Measurements from ENCODE around the gene CASK. TPM values are rescaled to one million over a fixed set of nuclear protein-coding genes. Genes with fewer than 3 reads are reported as not detected.
A peak's percentile ranks its signal among the peaks of the same experiment; 100 is the strongest.
"Not testable (repeated sequence)": the region's sequence is repeated elsewhere in the genome, so short reads cannot be mapped to it uniquely, and the experiment has no call there.

The CASK gene
- total RNA-seq, 2 donors from 2014 or later = 44.3 to 46.1 TPM

DNA sequence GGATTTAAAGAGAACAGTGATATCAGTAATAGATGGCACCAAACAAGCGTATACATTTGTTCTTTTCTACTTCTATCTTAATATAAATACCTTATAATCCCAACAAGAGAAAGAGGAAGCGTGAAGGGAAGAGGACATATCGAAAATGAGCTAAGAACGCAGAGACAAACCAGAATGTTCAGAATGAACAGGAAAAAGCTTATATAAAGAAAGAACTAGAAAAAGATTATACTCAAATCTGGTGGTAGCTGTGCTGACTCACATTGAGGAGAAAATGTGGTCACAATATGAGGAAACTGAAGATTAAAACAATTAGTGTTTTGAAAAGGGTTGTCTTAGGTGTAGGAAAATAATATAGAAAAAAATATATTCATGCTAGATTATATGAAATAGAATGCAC is 236.6 kb downstream of the CASK start:
- TF ChIP-seq, protein P1, sequence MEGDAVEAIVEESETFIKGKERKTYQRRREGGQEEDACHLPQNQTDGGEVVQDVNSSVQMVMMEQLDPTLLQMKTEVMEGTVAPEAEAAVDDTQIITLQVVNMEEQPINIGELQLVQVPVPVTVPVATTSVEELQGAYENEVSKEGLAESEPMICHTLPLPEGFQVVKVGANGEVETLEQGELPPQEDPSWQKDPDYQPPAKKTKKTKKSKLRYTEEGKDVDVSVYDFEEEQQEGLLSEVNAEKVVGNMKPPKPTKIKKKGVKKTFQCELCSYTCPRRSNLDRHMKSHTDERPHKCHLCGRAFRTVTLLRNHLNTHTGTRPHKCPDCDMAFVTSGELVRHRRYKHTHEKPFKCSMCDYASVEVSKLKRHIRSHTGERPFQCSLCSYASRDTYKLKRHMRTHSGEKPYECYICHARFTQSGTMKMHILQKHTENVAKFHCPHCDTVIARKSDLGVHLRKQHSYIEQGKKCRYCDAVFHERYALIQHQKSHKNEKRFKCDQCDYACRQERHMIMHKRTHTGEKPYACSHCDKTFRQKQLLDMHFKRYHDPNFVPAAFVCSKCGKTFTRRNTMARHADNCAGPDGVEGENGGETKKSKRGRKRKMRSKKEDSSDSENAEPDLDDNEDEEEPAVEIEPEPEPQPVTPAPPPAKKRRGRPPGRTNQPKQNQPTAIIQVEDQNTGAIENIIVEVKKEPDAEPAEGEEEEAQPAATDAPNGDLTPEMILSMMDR (IDR thresholded peaks at IDR 0.05) = no peak
- no peak for DNase-seq (ENCODE audit: low spot score)
- H3K4me3 ChIP-seq = no peak overlapping the region
- H3K9me3 ChIP-seq = no peaks in the 10 kb centered on the region
- H3K4me1 ChIP-seq (ENCODE audit: control insufficient read depth in 1 of 2, low read depth in 2 of 2) = peaks cover 0 to 25% of the 10 kb centered on the region in 2 donors
- H3K27me3 ChIP-seq (replicated peaks; ENCODE audit: insufficient read depth) = no peaks in the 10 kb centered on the region
- ATAC-seq (ENCODE audit: insufficient number of reproducible peaks, low FRiP score, low read depth) = no peak
- H3K27ac ChIP-seq = no peak overlapping the region
- no peaks in the 10 kb centered on the region for H3K36me3 ChIP-seq

DNA sequence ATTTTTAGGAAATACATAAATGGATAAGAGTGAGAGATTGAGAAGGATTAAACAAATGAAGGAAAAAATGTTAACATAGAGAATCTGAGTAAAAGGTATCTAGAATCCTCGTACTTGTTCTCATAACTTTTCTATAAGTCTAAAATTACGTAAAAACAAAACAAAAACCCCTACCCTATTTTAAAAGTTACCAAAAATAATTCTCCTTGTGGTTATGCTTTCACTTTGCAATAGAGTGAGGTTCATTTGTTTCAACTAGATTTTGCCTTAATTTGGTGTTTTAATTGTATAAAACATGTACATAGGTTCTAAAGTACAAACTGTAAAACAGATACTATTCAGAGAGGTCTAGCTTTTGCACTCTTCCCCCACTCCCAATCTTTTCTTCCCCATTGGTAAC is 238.4 kb downstream of the CASK start:
- DNase-seq (ENCODE audit: low spot score) = no peak
- TF ChIP-seq, protein P1 (IDR thresholded peaks at IDR 0.05) = no peak
- no peak for ATAC-seq (ENCODE audit: insufficient number of reproducible peaks, low FRiP score, low read depth)
- Histone ChIP-seq H3K36me3 (no peaks in the 10 kb centered on the region), H3K27me3 (replicated peaks; ENCODE audit: insufficient read depth) (no peaks in the 10 kb centered on the region), H3K9me3 (no peaks in the 10 kb centered on the region), H3K4me3 (no peak overlapping the region), H3K27ac (no peak overlapping the region), H3K4me1 (ENCODE audit: control insufficient read depth in 1 of 2, low read depth in 2 of 2) (peaks cover 0 to 14% of the 10 kb centered on the region in 2 donors)

DNA sequence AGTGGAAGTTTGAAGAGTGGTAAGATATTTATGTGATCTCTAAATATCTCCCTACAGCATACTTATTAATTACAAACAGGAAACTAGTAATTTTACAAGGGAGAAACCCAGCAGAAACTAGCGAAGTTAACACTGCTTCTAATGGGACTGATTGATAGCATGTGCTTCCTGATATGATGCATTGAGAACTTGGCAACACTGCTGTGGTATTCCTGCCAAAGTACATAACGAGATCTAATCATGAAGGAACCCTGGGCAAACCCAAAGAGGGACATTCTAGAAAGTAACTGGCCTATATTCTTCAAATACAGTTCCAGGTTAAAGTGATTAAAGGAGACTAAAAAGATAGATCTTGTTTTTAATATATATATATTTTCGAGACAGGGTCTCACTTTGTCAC is 239.2 kb downstream of the CASK start:
- no peak for ATAC-seq (ENCODE audit: insufficient number of reproducible peaks, low FRiP score, low read depth)
- Histone ChIP-seq H3K4me1 (ENCODE audit: control insufficient read depth in 1 of 2, low read depth in 2 of 2) (peaks cover 0 to 11% of the 10 kb centered on the region in 2 donors), H3K27me3 (replicated peaks; ENCODE audit: insufficient read depth) (no peaks in the 10 kb centered on the region), H3K9me3 (no peaks in the 10 kb centered on the region), H3K27ac (no peak overlapping the region), H3K36me3 (no peaks in the 10 kb centered on the region), H3K4me3 (no peak overlapping the region)
- peak; percentile 3 for DNase-seq (ENCODE audit: low spot score)
- TF ChIP-seq, protein P1 (IDR thresholded peaks at IDR 0.05) = no peak

DNA sequence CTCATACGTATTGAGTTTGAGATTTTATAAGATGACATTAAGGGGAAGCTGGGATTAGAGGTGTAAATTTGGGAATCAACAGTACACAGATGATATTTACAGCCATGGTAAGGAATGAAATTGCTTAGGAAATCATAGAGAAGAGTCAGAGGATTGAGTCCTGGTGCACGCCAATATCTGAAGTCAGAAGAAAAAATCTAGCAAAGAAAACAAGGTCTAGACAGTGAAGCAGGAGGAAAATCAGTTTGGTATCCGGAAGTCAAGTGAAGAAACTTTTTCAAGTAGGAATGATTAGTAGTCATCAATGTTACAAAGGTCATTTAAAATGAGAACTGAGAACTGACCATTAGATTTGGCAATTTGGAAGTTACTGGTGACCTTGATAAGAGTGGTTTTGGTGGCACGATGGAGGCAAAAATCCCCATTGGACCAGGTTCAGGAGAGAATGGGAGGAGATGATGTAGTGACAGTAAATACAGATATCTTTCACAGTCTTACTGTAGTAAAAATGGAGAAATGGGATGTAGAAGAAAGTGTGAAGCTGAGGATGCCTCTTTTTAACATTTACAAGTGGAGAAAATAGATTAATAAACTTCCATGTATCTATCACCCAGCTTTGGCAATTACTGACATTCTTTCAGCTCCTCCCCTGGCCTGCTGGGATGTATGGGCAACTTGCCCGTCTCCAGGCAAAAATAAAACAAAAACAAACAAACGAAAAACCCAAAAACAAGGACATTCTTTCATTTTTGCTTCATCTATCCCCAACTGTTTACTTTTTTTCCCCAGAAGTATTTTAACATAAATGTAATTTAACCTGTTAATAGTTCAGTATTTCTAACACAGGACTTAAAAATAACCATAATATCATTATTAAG is 245.9 kb downstream of the CASK start:
- no peak for ATAC-seq (ENCODE audit: insufficient number of reproducible peaks, low FRiP score, low read depth)
- H3K27ac ChIP-seq = peak overlapping the region in 1 of 2 donors; percentile 7
- H3K4me3 ChIP-seq = no peak overlapping the region
- H3K4me1 ChIP-seq (ENCODE audit: control insufficient read depth in 1 of 2, low read depth in 2 of 2) = peaks cover 0 to 12% of the 10 kb centered on the region in 2 donors
- H3K36me3 ChIP-seq = no peaks in the 10 kb centered on the region
- H3K9me3 ChIP-seq = no peaks in the 10 kb centered on the region
- TF ChIP-seq, protein P1 (IDR thresholded peaks at IDR 0.05) = no peak
- no peaks in the 10 kb centered on the region for H3K27me3 ChIP-seq (replicated peaks; ENCODE audit: insufficient read depth)
- DNase-seq (ENCODE audit: low spot score) = no peak

DNA sequence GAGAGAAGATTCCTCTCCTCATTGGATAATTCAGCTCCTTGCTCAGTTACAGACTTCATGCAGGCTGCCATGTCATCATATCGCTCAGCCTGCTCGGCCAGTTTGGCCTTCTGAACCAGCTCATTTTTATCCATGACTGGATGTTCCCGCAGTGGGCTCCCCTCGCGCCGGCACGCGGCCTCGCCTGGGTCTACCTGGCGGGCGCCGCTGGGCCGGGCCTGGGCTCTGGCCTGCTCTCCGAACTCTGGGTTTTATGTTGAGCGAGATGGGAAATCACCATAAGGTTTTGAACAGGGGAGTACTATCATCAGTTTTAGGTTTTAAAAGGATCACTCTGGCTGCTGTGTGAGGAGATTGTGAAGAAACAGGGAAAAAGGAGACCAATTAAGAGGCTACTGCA is 247.0 kb downstream of the CASK start:
- not testable (repeated sequence) for ATAC-seq (ENCODE audit: insufficient number of reproducible peaks, low FRiP score, low read depth); DNase-seq (ENCODE audit: low spot score)

More for the DNA sequence above, 247.0 kb downstream of the CASK start:
- not testable (repeated sequence) for H3K27me3 ChIP-seq (replicated peaks; ENCODE audit: insufficient read depth); H3K27ac ChIP-seq; H3K9me3 ChIP-seq; H3K36me3 ChIP-seq; H3K4me3 ChIP-seq
- H3K4me1 ChIP-seq (ENCODE audit: control insufficient read depth in 1 of 2, low read depth in 2 of 2) = peaks cover 0 to 12% of the 10 kb centered on the region in 2 donors

Data from thoracic aorta (tissue), 2 donors.